ENCODE data around the gene DDIT3. TPM values are rescaled to one million over a fixed set of nuclear protein-coding genes. Genes with fewer than 3 reads are reported as not detected.

Gene DDIT3
- total RNA-seq, 1 donor from 2014 or later: 24.6 TPM

DNA sequence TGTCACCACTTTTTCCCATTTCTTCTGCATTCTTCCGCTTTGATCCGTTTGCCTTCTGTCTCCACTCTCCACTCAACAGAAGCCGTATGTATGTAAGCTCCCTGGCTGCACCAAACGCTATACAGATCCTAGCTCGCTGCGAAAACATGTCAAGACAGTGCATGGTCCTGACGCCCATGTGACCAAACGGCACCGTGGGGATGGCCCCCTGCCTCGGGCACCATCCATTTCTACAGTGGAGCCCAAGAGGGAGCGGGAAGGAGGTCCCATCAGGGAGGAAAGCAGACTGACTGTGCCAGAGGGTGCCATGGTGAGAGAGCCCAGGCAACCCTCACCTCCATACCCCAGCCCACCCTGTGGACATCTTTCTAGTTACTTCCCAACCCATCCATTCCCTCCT is 52.4 kb downstream of the DDIT3 start:
- no peak for DNase-seq (ENCODE audit: low spot score)

DNA sequence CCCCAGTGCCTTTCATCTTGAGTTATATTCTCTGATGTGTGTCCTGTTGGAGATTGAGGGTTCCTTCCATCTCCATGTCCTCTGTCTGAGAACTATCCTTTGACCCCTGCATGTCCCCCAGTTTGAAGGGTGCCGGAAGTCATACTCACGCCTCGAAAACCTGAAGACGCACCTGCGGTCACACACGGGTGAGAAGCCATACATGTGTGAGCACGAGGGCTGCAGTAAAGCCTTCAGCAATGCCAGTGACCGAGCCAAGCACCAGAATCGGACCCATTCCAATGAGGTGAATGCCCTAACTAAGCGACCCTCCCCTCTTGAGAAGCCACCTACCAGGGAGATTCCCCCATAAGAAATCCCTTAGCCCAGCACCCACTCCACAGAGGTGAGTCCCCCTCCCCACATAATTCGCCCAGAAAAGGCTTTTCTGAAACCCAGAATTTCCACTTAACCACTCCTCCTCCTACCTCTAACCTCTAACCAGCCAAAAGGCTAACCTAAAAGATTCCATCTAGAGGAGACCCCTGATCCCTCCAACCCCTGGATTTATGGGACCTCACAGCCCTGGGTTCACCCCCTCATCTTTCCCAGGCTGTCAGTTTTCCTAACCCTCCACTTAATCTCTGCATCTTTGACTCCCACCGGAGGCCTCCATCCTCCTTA is 53.0 kb downstream of the DDIT3 start:
- no peak for DNase-seq (ENCODE audit: low spot score)

Other genes starting within 250 kb of the DDIT3 start
- gene R3HDM2, start 89.5 kb downstream of the DDIT3 start, total RNA-seq: 73.5 TPM
- gene INHBC, start 85.7 kb downstream of the DDIT3 start, total RNA-seq: not detected
- 0.58 TPM for gene INHBE, start 65.2 kb downstream of the DDIT3 start, total RNA-seq
- gene GLI1, start 60.7 kb downstream of the DDIT3 start, total RNA-seq: 6.2 TPM
- 20.4 TPM for gene ARHGAP9, start 40.6 kb downstream of the DDIT3 start, total RNA-seq
- 116 TPM for gene MARS1, start 32.4 kb downstream of the DDIT3 start, total RNA-seq
- 115 TPM for gene MBD6, start 2.3 kb upstream of the DDIT3 start, total RNA-seq
- gene DCTN2, start 26.7 kb upstream of the DDIT3 start, total RNA-seq: 135 TPM
- gene KIF5A, start 29.5 kb upstream of the DDIT3 start, total RNA-seq: 0.81 TPM
- gene PIP4K2C, start 70.7 kb upstream of the DDIT3 start, total RNA-seq: 36.1 TPM
- 31.2 TPM for gene DTX3, start 84.3 kb upstream of the DDIT3 start, total RNA-seq
- 26.2 TPM for gene ARHGEF25, start 90.9 kb upstream of the DDIT3 start, total RNA-seq
- gene B4GALNT1, start 112.7 kb upstream of the DDIT3 start, total RNA-seq: 1.3 TPM
- gene OS9, start 173.6 kb upstream of the DDIT3 start, total RNA-seq: 249 TPM
- 2.6 TPM for gene AGAP2, start 218.2 kb upstream of the DDIT3 start, total RNA-seq
- 44.8 TPM for gene TSPAN31, start 224.5 kb upstream of the DDIT3 start, total RNA-seq
- 67.8 TPM for gene CDK4, start 231.8 kb upstream of the DDIT3 start, total RNA-seq
- 24.6 TPM for gene MARCHF9, start 234.6 kb upstream of the DDIT3 start, total RNA-seq
- gene CYP27B1, start 246.6 kb upstream of the DDIT3 start, total RNA-seq: 1.6 TPM